ENCODE results near the gene SLC35F5. TPM values are rescaled to one million over a fixed set of nuclear protein-coding genes. Genes with fewer than 3 reads are reported as not detected.

The SLC35F5 gene
- total and polyA plus RNA-seq, 10 of the 15 experiments (the other 5 are each of a cell fraction or from before 2014, with no cell fraction given), result 1.8 to 31.3 (median 16.5) TPM

DNA sequence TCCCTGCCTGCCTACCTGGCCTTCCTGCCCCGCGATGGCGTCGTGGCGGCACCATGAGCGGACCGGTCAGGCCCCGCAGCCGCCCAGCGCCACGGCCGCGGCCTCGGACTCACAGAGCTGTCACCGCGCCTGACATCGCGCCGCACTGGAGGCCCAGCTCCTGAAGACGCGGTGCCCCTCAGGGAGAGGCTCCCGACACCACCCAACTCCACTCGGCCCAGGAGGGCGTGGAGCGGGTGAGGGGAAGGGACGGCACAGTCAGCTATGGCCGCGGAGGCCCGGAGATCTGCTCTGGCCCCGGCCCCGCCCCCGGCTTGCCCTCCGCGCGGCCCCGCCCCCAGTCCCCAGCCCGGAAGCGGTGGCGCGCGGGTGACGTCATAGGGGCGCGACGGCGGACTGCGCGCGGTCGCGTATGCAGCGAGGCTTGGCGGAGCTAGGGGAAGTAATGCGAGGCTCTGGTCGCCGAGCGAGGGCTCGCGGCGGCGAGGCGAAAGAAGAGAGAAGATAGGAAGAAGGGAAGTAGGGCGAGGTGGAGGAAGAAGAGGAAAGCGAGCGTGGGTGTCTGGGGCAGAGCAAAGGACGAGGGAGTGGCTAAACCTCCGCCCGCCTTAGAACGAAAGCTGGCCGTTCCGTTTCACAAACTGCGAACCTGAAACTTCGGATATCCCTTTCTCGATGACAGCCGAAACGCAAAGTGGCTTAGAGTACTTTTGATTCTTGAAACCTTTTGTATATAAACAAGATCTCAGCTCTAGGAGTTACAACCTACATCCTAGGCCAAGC, at the start of gene SLC35F5 (continued):
- TF ChIP-seq, protein P1, sequence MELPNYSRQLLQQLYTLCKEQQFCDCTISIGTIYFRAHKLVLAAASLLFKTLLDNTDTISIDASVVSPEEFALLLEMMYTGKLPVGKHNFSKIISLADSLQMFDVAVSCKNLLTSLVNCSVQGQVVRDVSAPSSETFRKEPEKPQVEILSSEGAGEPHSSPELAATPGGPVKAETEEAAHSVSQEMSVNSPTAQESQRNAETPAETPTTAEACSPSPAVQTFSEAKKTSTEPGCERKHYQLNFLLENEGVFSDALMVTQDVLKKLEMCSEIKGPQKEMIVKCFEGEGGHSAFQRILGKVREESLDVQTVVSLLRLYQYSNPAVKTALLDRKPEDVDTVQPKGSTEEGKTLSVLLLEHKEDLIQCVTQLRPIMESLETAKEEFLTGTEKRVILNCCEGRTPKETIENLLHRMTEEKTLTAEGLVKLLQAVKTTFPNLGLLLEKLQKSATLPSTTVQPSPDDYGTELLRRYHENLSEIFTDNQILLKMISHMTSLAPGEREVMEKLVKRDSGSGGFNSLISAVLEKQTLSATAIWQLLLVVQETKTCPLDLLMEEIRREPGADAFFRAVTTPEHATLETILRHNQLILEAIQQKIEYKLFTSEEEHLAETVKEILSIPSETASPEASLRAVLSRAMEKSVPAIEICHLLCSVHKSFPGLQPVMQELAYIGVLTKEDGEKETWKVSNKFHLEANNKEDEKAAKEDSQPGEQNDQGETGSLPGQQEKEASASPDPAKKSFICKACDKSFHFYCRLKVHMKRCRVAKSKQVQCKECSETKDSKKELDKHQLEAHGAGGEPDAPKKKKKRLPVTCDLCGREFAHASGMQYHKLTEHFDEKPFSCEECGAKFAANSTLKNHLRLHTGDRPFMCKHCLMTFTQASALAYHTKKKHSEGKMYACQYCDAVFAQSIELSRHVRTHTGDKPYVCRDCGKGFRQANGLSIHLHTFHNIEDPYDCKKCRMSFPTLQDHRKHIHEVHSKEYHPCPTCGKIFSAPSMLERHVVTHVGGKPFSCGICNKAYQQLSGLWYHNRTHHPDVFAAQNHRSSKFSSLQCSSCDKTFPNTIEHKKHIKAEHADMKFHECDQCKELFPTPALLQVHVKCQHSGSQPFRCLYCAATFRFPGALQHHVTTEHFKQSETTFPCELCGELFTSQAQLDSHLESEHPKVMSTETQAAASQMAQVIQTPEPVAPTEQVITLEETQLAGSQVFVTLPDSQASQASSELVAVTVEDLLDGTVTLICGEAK (IDR thresholded peaks at IDR 0.05; ENCODE audit: borderline replicate concordance), result peak; percentile 26; the same call in 1 of the 2 replicates
- peak; percentile 65; the same call in 1 of the 2 replicates for TF ChIP-seq EED (IDR thresholded peaks at IDR 0.05; ENCODE audit: low read depth)
- TF ChIP-seq, protein P2, sequence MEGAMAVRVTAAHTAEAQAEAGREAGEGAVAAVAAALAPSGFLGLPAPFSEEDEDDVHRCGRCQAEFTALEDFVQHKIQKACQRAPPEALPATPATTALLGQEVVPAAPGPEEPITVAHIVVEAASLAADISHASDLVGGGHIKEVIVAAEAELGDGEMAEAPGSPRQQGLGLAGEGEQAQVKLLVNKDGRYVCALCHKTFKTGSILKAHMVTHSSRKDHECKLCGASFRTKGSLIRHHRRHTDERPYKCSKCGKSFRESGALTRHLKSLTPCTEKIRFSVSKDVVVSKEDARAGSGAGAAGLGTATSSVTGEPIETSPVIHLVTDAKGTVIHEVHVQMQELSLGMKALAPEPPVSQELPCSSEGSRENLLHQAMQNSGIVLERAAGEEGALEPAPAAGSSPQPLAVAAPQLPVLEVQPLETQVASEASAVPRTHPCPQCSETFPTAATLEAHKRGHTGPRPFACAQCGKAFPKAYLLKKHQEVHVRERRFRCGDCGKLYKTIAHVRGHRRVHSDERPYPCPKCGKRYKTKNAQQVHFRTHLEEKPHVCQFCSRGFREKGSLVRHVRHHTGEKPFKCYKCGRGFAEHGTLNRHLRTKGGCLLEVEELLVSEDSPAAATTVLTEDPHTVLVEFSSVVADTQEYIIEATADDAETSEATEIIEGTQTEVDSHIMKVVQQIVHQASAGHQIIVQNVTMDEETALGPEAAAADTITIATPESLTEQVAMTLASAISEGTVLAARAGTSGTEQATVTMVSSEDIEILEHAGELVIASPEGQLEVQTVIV (IDR thresholded peaks at IDR 0.05; ENCODE audit: borderline replicate concordance, partially characterized antibody), result peak; percentile 71
- no peak for TF ChIP-seq NFYB (IDR thresholded peaks at IDR 0.05; ENCODE audit: insufficient read depth, low read depth, low read length)
- TF ChIP-seq, protein P3, sequence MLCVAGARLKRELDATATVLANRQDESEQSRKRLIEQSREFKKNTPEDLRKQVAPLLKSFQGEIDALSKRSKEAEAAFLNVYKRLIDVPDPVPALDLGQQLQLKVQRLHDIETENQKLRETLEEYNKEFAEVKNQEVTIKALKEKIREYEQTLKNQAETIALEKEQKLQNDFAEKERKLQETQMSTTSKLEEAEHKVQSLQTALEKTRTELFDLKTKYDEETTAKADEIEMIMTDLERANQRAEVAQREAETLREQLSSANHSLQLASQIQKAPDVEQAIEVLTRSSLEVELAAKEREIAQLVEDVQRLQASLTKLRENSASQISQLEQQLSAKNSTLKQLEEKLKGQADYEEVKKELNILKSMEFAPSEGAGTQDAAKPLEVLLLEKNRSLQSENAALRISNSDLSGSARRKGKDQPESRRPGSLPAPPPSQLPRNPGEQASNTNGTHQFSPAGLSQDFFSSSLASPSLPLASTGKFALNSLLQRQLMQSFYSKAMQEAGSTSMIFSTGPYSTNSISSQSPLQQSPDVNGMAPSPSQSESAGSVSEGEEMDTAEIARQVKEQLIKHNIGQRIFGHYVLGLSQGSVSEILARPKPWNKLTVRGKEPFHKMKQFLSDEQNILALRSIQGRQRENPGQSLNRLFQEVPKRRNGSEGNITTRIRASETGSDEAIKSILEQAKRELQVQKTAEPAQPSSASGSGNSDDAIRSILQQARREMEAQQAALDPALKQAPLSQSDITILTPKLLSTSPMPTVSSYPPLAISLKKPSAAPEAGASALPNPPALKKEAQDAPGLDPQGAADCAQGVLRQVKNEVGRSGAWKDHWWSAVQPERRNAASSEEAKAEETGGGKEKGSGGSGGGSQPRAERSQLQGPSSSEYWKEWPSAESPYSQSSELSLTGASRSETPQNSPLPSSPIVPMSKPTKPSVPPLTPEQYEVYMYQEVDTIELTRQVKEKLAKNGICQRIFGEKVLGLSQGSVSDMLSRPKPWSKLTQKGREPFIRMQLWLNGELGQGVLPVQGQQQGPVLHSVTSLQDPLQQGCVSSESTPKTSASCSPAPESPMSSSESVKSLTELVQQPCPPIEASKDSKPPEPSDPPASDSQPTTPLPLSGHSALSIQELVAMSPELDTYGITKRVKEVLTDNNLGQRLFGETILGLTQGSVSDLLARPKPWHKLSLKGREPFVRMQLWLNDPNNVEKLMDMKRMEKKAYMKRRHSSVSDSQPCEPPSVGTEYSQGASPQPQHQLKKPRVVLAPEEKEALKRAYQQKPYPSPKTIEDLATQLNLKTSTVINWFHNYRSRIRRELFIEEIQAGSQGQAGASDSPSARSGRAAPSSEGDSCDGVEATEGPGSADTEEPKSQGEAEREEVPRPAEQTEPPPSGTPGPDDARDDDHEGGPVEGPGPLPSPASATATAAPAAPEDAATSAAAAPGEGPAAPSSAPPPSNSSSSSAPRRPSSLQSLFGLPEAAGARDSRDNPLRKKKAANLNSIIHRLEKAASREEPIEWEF (IDR thresholded peaks at IDR 0.05; ENCODE audit: insufficient replicate concordance, low read depth, low read length), result no peak
- TF ChIP-seq CHD1 (IDR thresholded peaks at IDR 0.05; ENCODE audit: low read depth, low read length), result no peak
- TF ChIP-seq NBN (IDR thresholded peaks at IDR 0.05), result peak; percentile 99
- TF ChIP-seq, protein P4, sequence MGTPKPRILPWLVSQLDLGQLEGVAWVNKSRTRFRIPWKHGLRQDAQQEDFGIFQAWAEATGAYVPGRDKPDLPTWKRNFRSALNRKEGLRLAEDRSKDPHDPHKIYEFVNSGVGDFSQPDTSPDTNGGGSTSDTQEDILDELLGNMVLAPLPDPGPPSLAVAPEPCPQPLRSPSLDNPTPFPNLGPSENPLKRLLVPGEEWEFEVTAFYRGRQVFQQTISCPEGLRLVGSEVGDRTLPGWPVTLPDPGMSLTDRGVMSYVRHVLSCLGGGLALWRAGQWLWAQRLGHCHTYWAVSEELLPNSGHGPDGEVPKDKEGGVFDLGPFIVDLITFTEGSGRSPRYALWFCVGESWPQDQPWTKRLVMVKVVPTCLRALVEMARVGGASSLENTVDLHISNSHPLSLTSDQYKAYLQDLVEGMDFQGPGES (IDR thresholded peaks at IDR 0.05), result peak; percentile 40; the same call in 1 of the 2 replicates
- TF ChIP-seq HDAC2 (IDR thresholded peaks at IDR 0.05), result no peak
- TF ChIP-seq CBX5 (IDR thresholded peaks at IDR 0.05; ENCODE audit: low read depth), result peak; percentile 76
- TF ChIP-seq POLR2AphosphoS2 (IDR thresholded peaks at IDR 0.05; ENCODE audit: low read depth, low read length), result no peak

All from GM12878 (cell line).